Superior temporal gyrus (tissue), 1 donor: Measurements from ENCODE around the gene GRPEL2.

ENCODE experiments used
- DNase-seq: peaks from one replicate; pipeline ENCODE4 v3.0.0-alpha.2; 2016; ENCODE audit errors: extremely low spot score

GRPEL2 gene

GRCh38 chr5:149357370-149358293 lies 12.3 kb downstream of the GRPEL2 start, which contains the start of gene PCYOX1L:
TSS of gene PCYOX1L (plus strand) at chr5:149358046. CDS start at chr5:149358069, 23 bp downstream.
- peak; percentile 98 for DNase-seq

GRCh38 chr5:149358294-149358651 lies 13.0 kb downstream of the GRPEL2 start:
- no peak for DNase-seq

GRCh38 chr5:149358868-149359495 lies 13.7 kb downstream of the GRPEL2 start:
- peak; percentile 55 for DNase-seq

GRCh38 chr5:149360272-149360671 lies 15.0 kb downstream of the GRPEL2 start:
- no peak for DNase-seq

- no peak for DNase-seq
These were observed 17.2 kb downstream of the GRPEL2 start for GRCh38 chr5:149362541-149362940.

GRCh38 chr5:149363358-149363757 lies 18.1 kb downstream of the GRPEL2 start:
- DNase-seq: no peak

GRCh38 chr5:149363936-149364335 lies 18.6 kb downstream of the GRPEL2 start:
- DNase-seq: no peak

GRCh38 chr5:149364719-149365118 lies 19.4 kb downstream of the GRPEL2 start:
- DNase-seq: no peak

- DNase-seq: no peak
These were observed 20.1 kb downstream of the GRPEL2 start for GRCh38 chr5:149365418-149365817.

GRCh38 chr5:149366169-149366729 lies 20.9 kb downstream of the GRPEL2 start:
- DNase-seq: no peak

- DNase-seq: peak; percentile 69
These were observed 22.1 kb downstream of the GRPEL2 start for GRCh38 chr5:149367249-149367971.

- DNase-seq: no peak
These were observed 22.8 kb downstream of the GRPEL2 start for GRCh38 chr5:149367972-149368645.

- DNase-seq: no peak
These were observed 25.6 kb downstream of the GRPEL2 start for GRCh38 chr5:149370878-149371277.

GRCh38 chr5:149371296-149371962 lies 26.1 kb downstream of the GRPEL2 start:
- DNase-seq: peak; percentile 66

- no peak for DNase-seq
These were observed 26.9 kb downstream of the GRPEL2 start for GRCh38 chr5:149372076-149372795.

- no peak for DNase-seq
These were observed 27.6 kb downstream of the GRPEL2 start for GRCh38 chr5:149372932-149373331.

GRCh38 chr5:149374303-149374702 lies 29.0 kb downstream of the GRPEL2 start:
- DNase-seq: no peak

- DNase-seq: no peak
These were observed 29.5 kb downstream of the GRPEL2 start for GRCh38 chr5:149374801-149375200.

- DNase-seq: no peak
These were observed 30.1 kb downstream of the GRPEL2 start for GRCh38 chr5:149375434-149375833.

- no peak for DNase-seq
These were observed 30.8 kb downstream of the GRPEL2 start for GRCh38 chr5:149376104-149376503.
